ENCODE data around the gene NRXN3. TPM values are rescaled to one million over a fixed set of nuclear protein-coding genes. Genes with fewer than 3 reads are reported as not detected.

Gene NRXN3
- total and polyA plus RNA-seq, 5 donors from 2014 or later, result not detected

DNA sequence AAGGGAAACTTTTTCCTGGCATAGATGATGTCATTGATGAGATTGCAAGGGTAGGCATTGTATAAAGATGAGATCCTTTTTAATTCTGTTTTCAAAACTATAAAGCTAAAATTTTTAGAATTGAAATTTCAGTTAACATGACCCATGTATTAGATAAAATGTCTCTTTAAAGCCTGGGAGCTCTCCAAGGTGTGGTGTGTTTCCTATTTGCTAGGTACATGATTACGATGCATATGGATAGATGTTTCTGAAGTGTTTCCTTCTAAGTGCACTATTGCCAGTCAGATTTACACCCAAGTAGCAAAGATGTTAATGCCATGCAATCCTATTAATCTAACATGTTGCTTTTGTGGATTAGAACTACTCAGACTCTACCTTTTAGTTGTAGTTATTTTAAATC lies 1206.4 kb downstream of the NRXN3 start:
- Mint-ChIP-seq H3K27me3 (no peaks in the 10 kb centered on the region), H3K4me3 (no peak overlapping the region), H3K36me3 (no peaks in the 10 kb centered on the region), H3K27ac (no peak overlapping the region), H3K4me1 (peaks cover 0 to 3% (median 0%) of the 10 kb centered on the region in 4 donors), H3K9me3 (peaks cover 2 to 15% (median 4%) of the 10 kb centered on the region in 7 donors)
- no peaks in the 10 kb centered on the region for H3K27me3 ChIP-seq (ENCODE audit: control insufficient read depth, insufficient read depth, low read length)
- H3K27ac ChIP-seq (ENCODE audit: insufficient read depth, low read length, poor library complexity, severe bottlenecking), result no peak overlapping the region
- no peak overlapping the region for H3K4me3 ChIP-seq (ENCODE audit: low read depth, low read length)
- ATAC-seq (ENCODE audit: low read depth in 2 of 2) (no peak), DNase-seq (no peak)
- H3K9me3 ChIP-seq (ENCODE audit: control insufficient read depth in 2 of 2, low read length in 2 of 2), result no peaks in the 10 kb centered on the region
- H3K4me1 ChIP-seq (ENCODE audit: control insufficient read depth, insufficient read depth, low read length, poor library complexity, severe bottlenecking), result no peaks in the 10 kb centered on the region
- H3K36me3 ChIP-seq (ENCODE audit: control insufficient read depth, insufficient read depth, low read length), result no peaks in the 10 kb centered on the region

DNA sequence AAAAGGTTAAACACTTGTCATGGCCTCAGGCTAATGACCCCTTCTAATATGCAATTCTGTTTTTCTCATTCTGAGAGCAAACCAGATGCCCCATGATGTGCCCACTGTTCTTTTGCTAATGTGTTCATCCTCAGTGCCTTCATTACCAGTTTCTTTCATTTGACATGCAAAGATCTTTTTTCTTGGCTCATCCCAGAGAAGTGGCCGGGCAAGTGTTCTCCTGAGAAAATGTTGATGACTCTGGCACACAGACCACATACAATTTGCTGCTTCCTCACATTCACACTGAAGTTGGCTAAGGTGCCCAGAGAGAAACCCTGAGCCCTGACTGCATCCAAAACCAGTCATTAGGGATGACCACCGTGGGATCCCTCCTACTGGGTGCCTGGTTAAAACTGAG lies 1207.8 kb downstream of the NRXN3 start:
- Mint-ChIP-seq H3K36me3 (no peaks in the 10 kb centered on the region), H3K27me3 (no peaks in the 10 kb centered on the region), H3K4me1 (peaks cover 0 to 4% (median 0%) of the 10 kb centered on the region in 4 donors), H3K9me3 (peaks cover 2 to 13% (median 4%) of the 10 kb centered on the region in 7 donors), H3K4me3 (no peak overlapping the region), H3K27ac (no peak overlapping the region)
- ATAC-seq (ENCODE audit: low read depth in 2 of 2) (no peak), DNase-seq (no peak)
- Histone ChIP-seq H3K4me3 (ENCODE audit: low read depth, low read length) (no peak overlapping the region), H3K36me3 (ENCODE audit: control insufficient read depth, insufficient read depth, low read length) (no peaks in the 10 kb centered on the region), H3K27ac (ENCODE audit: insufficient read depth, low read length, poor library complexity, severe bottlenecking) (no peak overlapping the region), H3K27me3 (ENCODE audit: control insufficient read depth, insufficient read depth, low read length) (no peaks in the 10 kb centered on the region), H3K4me1 (ENCODE audit: control insufficient read depth, insufficient read depth, low read length, poor library complexity, severe bottlenecking) (no peaks in the 10 kb centered on the region), H3K9me3 (ENCODE audit: control insufficient read depth in 2 of 2, low read length in 2 of 2) (no peaks in the 10 kb centered on the region)

DNA sequence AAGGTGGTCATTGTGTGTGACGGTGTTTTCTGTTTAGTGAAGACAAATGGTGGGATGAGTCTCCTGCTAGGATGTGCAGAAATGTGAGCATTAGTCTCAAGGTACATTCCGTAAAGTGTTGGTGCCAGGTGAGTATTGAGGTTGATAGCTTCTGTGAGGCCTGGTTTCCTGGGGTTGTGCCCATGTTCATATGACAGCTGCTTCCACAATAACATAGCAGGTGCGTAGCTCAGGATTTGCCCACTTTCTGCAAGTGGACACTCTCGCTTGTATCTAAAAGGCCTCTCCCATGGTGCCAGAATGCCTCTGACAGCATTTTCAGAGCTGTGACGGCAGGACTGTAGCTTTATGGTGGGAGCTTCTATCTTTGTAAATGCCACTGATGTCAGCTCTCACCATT lies 1209.1 kb downstream of the NRXN3 start:
- no peak overlapping the region for H3K4me3 ChIP-seq (ENCODE audit: low read depth, low read length)
- Mint-ChIP-seq H3K27me3 (no peaks in the 10 kb centered on the region), H3K4me1 (peaks cover 0 to 4% (median 0%) of the 10 kb centered on the region in 4 donors), H3K27ac (no peak overlapping the region), H3K36me3 (no peaks in the 10 kb centered on the region), H3K4me3 (no peak overlapping the region), H3K9me3 (peaks cover 2 to 8% (median 3%) of the 10 kb centered on the region in 7 donors)
- DNase-seq (no peak), ATAC-seq (ENCODE audit: low read depth in 2 of 2) (no peak)
- H3K27ac ChIP-seq (ENCODE audit: insufficient read depth, low read length, poor library complexity, severe bottlenecking), result no peak overlapping the region
- no peaks in the 10 kb centered on the region for H3K9me3 ChIP-seq (ENCODE audit: control insufficient read depth in 2 of 2, low read length in 2 of 2)
- no peaks in the 10 kb centered on the region for H3K27me3 ChIP-seq (ENCODE audit: control insufficient read depth, insufficient read depth, low read length)
- H3K36me3 ChIP-seq (ENCODE audit: control insufficient read depth, insufficient read depth, low read length), result no peaks in the 10 kb centered on the region
- H3K4me1 ChIP-seq (ENCODE audit: control insufficient read depth, insufficient read depth, low read length, poor library complexity, severe bottlenecking), result no peaks in the 10 kb centered on the region

DNA sequence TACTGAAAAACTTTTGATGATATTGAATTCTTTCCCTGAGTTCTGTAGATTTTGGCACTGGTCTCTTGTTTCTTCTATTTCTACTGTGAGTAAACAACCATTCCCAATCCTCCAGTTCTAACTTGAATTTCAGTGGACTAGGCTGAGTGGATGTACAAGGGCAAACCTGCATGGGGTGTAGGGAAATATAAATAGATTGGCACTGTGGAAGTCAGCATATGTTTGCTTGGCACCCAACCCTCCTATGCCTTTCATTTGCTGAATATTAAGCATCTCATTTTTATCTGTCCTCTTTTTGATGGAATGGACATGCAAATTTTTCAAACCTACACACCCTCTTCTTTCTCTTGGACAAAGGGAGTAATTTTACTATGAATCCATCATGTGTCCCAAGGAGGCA lies 1212.9 kb downstream of the NRXN3 start:
- H3K4me1 Mint-ChIP-seq, result peaks cover 0 to 4% (median 0%) of the 10 kb centered on the region in 4 donors
- H3K27me3 Mint-ChIP-seq, result no peaks in the 10 kb centered on the region

DNA sequence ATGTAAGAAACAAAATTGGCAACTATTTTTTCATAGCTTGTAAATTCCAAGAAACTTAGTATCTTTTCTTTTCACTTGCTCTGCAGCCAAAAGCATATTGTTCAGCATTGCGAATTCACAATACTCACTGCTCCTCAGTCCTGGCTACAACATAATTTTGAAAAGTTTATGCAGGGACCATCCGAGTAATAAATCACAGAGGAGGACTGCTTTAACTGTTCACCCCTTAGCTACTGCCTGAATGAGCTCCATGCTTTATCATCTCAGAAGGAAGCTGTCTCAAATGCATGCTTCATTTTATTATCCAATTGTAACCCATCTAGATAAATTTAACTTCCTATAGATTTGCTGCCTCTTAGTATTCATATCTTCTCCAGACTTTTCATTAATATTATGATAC lies 1213.3 kb downstream of the NRXN3 start:
- H3K4me1 ChIP-seq (ENCODE audit: control insufficient read depth, insufficient read depth, low read length, poor library complexity, severe bottlenecking), result no peaks in the 10 kb centered on the region
- no peaks in the 10 kb centered on the region for H3K36me3 ChIP-seq (ENCODE audit: control insufficient read depth, insufficient read depth, low read length)
- H3K9me3 ChIP-seq (ENCODE audit: control insufficient read depth in 2 of 2, low read length in 2 of 2), result no peaks in the 10 kb centered on the region
- Mint-ChIP-seq H3K27ac (no peak overlapping the region), H3K36me3 (no peaks in the 10 kb centered on the region), H3K4me3 (no peak overlapping the region), H3K4me1 (peaks cover 0 to 4% (median 0%) of the 10 kb centered on the region in 4 donors), H3K27me3 (no peaks in the 10 kb centered on the region), H3K9me3 (peaks cover 0 to 5% (median 2%) of the 10 kb centered on the region in 7 donors)
- no peak overlapping the region for H3K27ac ChIP-seq (ENCODE audit: insufficient read depth, low read length, poor library complexity, severe bottlenecking)
- DNase-seq (no peak), ATAC-seq (ENCODE audit: low read depth in 2 of 2) (no peak)
- no peaks in the 10 kb centered on the region for H3K27me3 ChIP-seq (ENCODE audit: control insufficient read depth, insufficient read depth, low read length)
- H3K4me3 ChIP-seq (ENCODE audit: low read depth, low read length), result no peak overlapping the region

More for the DNA sequence above, 1212.9 kb downstream of the NRXN3 start:
- Histone ChIP-seq H3K27me3 (ENCODE audit: control insufficient read depth, insufficient read depth, low read length) (no peaks in the 10 kb centered on the region), H3K36me3 (ENCODE audit: control insufficient read depth, insufficient read depth, low read length) (no peaks in the 10 kb centered on the region), H3K4me3 (ENCODE audit: low read depth, low read length) (no peak overlapping the region), H3K27ac (ENCODE audit: insufficient read depth, low read length, poor library complexity, severe bottlenecking) (no peak overlapping the region), H3K9me3 (ENCODE audit: control insufficient read depth in 2 of 2, low read length in 2 of 2) (no peaks in the 10 kb centered on the region), H3K4me1 (ENCODE audit: control insufficient read depth, insufficient read depth, low read length, poor library complexity, severe bottlenecking) (no peaks in the 10 kb centered on the region)
- H3K4me3 Mint-ChIP-seq, result no peak overlapping the region
- ATAC-seq (ENCODE audit: low read depth in 2 of 2) (no peak), DNase-seq (no peak)
- peaks cover under 1 to 7% (median 3%) of the 10 kb centered on the region in 7 donors for H3K9me3 Mint-ChIP-seq
- no peaks in the 10 kb centered on the region for H3K36me3 Mint-ChIP-seq
- H3K27ac Mint-ChIP-seq, result no peak overlapping the region

DNA sequence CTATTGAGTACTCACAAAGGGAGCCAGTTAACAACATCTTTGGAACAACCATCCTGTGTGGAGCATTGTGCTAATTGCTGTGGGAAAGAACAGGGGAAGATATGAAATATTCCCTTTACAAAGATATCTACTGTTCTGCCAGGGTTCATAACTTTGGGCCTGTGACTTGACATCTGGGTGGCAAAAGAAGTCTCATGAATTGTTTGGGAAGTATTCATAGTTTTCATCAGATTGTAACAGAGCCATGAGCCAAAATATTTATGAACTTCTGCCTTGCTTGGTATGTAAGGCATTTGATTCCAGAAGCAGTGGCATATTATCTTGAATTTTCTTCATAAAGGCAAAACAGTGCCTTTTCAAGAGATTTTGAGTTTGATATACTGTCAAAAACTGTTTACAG lies 1224.9 kb downstream of the NRXN3 start:
- Histone ChIP-seq H3K9me3 (ENCODE audit: control insufficient read depth in 2 of 2, low read length in 2 of 2) (no peaks in the 10 kb centered on the region), H3K4me1 (ENCODE audit: control insufficient read depth, insufficient read depth, low read length, poor library complexity, severe bottlenecking) (no peaks in the 10 kb centered on the region), H3K4me3 (ENCODE audit: low read depth, low read length) (no peak overlapping the region), H3K27ac (ENCODE audit: insufficient read depth, low read length, poor library complexity, severe bottlenecking) (no peak overlapping the region), H3K36me3 (ENCODE audit: control insufficient read depth, insufficient read depth, low read length) (no peaks in the 10 kb centered on the region), H3K27me3 (ENCODE audit: control insufficient read depth, insufficient read depth, low read length) (no peaks in the 10 kb centered on the region)
- ATAC-seq (ENCODE audit: low read depth in 2 of 2), result no peak
- H3K27me3 Mint-ChIP-seq, result no peaks in the 10 kb centered on the region
- peaks cover 0 to 9% (median 6%) of the 10 kb centered on the region in 7 donors for H3K9me3 Mint-ChIP-seq
- H3K36me3 Mint-ChIP-seq, result no peaks in the 10 kb centered on the region
- no peak overlapping the region for H3K27ac Mint-ChIP-seq
- H3K4me3 Mint-ChIP-seq, result no peak overlapping the region
- H3K4me1 Mint-ChIP-seq, result no peaks in the 10 kb centered on the region
- DNase-seq, result no peak

DNA sequence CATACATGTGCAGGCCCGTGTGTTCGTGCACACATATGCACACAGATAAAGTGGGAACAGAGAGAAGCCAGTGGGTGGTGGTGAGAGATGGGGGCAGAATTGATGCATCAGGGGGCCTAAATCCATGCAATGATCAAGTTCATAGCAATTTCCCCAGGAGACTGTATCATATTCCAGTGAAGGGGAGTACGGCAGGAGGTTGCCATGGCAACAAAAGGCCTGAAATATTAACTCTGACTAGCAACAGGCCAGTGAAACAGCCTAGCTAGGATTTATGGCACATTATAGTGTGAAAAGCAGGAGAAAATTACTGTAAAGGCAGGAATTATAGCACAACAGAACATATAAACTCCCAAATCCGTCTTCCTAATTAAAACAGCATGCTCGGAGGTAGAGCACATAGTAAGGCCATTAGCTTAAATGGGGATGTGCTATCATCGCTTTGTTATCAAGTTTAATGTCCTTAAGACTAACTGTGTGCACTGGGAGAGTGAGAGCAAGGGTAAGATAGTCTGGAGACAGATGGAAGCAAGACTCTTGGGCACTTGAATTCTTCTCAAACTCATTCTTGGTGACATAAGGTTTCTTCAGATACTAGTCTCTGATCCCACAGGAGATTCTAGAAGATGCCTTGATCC lies 1234.8 kb downstream of the NRXN3 start:
- no peaks in the 10 kb centered on the region for H3K36me3 Mint-ChIP-seq
- H3K27ac ChIP-seq (ENCODE audit: insufficient read depth, low read length, poor library complexity, severe bottlenecking), result no peak overlapping the region
- H3K4me1 Mint-ChIP-seq, result no peaks in the 10 kb centered on the region
- no peaks in the 10 kb centered on the region for H3K36me3 ChIP-seq (ENCODE audit: control insufficient read depth, insufficient read depth, low read length)
- DNase-seq (no peak), ATAC-seq (ENCODE audit: low read depth in 2 of 2) (no peak)
- H3K27me3 ChIP-seq (ENCODE audit: control insufficient read depth, insufficient read depth, low read length), result no peaks in the 10 kb centered on the region
- no peak overlapping the region for H3K4me3 ChIP-seq (ENCODE audit: low read depth, low read length)
- H3K27ac Mint-ChIP-seq, result no peak overlapping the region
- H3K9me3 ChIP-seq (ENCODE audit: control insufficient read depth in 2 of 2, low read length in 2 of 2), result no peaks in the 10 kb centered on the region
- no peaks in the 10 kb centered on the region for H3K4me1 ChIP-seq (ENCODE audit: control insufficient read depth, insufficient read depth, low read length, poor library complexity, severe bottlenecking)
- H3K4me3 Mint-ChIP-seq, result no peak overlapping the region
- peaks cover 0 to 4% (median 0%) of the 10 kb centered on the region in 7 donors for H3K9me3 Mint-ChIP-seq
- H3K27me3 Mint-ChIP-seq, result no peaks in the 10 kb centered on the region

DNA sequence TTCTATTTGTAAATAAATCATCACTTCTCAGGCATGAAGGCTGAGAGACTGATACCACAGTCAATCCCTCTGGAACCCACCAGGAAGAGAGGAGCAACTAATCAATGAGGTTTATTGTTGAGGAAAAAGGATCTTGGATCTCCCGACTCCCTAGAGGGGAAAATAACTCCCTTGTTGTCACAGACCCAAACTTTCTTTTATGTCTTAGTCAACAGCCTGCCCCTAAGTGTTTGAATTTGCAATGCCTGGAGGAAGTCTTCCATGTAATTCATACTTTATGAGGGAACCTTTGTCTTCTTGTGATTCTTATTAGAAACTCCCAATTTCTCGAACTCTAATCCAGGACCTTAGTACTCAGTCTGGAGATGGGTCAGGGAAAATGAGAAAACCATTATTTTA lies 1235.3 kb downstream of the NRXN3 start:
- no peaks in the 10 kb centered on the region for H3K36me3 Mint-ChIP-seq
- ATAC-seq (ENCODE audit: low read depth in 2 of 2) (no peak), DNase-seq (no peak)
- H3K27me3 ChIP-seq (ENCODE audit: control insufficient read depth, insufficient read depth, low read length), result no peaks in the 10 kb centered on the region
- H3K36me3 ChIP-seq (ENCODE audit: control insufficient read depth, insufficient read depth, low read length), result no peaks in the 10 kb centered on the region
- H3K27ac Mint-ChIP-seq, result no peak overlapping the region
- H3K4me3 Mint-ChIP-seq, result no peak overlapping the region
- H3K9me3 Mint-ChIP-seq, result peaks cover 0 to 4% (median 0%) of the 10 kb centered on the region in 7 donors
- H3K27ac ChIP-seq (ENCODE audit: insufficient read depth, low read length, poor library complexity, severe bottlenecking), result no peak overlapping the region
- H3K27me3 Mint-ChIP-seq, result no peaks in the 10 kb centered on the region
- no peaks in the 10 kb centered on the region for H3K4me1 Mint-ChIP-seq
- no peak overlapping the region for H3K4me3 ChIP-seq (ENCODE audit: low read depth, low read length)
- H3K4me1 ChIP-seq (ENCODE audit: control insufficient read depth, insufficient read depth, low read length, poor library complexity, severe bottlenecking), result no peaks in the 10 kb centered on the region
- H3K9me3 ChIP-seq (ENCODE audit: control insufficient read depth in 2 of 2, low read length in 2 of 2), result no peaks in the 10 kb centered on the region

All from CD4-positive, CD25-positive, alpha-beta regulatory T cell (primary cell).